HG03565 (cell line): Measurements from ENCODE around the gene ZFP1.
"Not testable (repeated sequence)": the region's sequence is repeated elsewhere in the genome, so short reads cannot be mapped to it uniquely, and the experiment has no call there.

ENCODE experiments used
- ATAC-seq: cut with Tn5 transposase; IDR thresholded peaks from one replicate; pipeline ENCODE4 v1.9.1; 2021; ENCODE audit warnings: mild to moderate bottlenecking, moderate library complexity; ENCODE audit not compliant: unreplicated experiment

Gene ZFP1

DNA sequence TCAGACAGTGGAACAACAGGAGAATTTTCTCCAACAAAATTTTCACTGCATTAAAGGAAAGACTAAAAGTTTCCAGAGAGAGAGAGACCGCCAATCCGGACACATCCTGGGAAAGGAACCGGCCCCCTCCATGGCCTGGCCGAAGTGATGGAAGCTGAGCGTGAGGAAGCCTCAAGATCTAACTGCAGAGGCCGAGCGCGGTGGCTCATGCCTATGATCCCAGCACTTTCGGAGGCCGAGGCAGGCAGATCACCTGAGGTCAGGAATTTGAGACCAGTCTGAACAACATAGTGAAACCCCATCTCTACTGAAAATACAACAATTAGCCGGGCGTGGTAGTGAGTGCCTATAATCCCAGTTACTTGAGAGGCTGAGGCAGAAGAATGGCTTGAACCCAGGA, 54.8 kb downstream of the ZFP1 start:
- no peak for ATAC-seq

DNA sequence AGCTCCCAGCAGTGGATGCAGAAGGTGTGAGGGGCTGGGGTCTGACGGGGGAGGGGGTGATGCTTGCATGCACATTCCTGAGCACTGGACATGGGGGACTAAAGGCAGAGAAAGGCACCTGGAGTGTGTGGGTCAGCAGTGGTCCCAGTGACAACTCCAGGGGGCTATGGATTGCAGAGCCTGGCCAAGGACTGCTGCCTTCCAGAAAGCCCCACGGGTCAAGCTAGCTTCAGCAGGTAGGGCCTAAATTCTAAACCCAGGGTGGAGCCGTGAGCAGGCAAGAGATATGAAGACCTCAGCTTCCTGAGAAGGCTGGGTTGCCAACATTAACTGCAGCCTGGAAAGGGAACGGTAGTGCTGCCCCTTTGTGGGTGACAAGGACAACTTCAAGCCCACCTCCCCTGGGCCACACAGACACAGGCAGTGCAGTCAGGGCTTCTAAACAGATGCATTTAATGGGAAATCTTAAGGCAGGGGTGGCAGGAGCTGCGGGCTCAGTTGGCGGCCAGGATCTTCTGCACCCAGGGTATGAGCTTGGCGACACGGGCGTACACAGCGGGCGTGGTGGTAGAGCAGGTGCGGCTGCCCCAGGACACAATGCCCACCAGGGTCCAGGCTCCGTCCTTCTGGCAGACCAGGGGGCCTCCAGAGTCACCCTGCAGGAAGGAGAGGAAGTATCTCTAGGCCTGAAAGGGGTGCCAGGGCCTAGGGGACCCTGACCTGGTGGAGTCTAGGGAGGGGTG, 55.5 kb downstream of the ZFP1 start:
- no peak for ATAC-seq

DNA sequence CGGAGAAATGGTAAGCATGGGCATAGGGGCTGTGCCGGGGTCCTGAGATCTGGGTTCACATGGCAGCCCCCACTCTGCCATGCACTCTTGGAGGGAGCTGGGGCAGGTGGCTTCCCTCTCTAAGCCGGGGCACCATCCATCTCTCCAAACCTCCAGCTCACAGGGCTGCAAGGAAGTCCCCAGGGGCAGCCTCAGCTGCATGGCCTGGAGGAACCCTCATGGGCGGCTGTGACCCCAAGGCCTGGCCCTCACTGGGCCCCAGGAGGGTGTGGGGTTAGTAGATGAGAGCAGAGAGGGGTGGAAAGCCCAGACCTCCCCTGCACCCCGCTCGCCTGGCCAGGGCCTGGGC, 56.1 kb downstream of the ZFP1 start:
- ATAC-seq, result no peak

DNA sequence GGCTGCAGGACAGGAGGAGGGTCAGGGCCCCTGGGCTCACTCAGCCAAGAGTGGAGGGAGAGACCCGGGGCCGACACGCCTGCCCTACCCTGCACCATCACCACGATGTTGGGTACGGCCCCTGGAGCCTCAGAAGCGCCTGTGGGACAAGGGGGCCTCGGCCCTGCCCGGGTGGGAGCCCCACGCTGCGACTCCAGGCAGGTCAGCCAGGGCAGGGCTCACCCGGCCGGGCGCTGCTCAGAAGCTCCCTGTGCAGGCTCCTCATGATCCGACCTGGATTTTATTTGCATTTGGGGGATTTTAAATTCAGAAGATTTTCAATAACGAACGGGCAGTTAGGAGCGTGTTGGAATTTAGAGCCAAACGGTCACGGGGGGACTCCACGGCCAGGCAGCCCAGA, 56.6 kb downstream of the ZFP1 start:
- not testable (repeated sequence) for ATAC-seq

DNA sequence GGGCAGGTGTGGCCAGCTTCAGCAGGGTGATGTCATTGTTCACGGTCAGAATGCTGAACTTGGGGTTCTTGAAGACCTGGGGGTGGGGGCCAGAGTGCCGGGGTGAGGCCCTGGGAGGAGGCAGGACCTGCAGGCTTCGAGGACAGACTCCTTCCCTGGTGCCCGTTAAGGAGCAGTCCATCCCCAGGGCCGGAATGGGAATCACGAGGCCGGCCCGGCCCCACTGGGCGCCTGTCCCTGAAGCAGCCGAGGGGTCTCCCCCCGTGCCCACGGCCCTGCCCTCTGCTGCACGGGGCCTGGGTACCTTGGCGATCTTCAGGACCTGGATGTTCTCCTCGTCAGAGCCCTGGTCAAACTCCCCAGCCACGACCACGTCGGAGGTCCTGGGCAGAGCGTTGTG, 57.1 kb downstream of the ZFP1 start:
- ATAC-seq, result not testable (repeated sequence)

DNA sequence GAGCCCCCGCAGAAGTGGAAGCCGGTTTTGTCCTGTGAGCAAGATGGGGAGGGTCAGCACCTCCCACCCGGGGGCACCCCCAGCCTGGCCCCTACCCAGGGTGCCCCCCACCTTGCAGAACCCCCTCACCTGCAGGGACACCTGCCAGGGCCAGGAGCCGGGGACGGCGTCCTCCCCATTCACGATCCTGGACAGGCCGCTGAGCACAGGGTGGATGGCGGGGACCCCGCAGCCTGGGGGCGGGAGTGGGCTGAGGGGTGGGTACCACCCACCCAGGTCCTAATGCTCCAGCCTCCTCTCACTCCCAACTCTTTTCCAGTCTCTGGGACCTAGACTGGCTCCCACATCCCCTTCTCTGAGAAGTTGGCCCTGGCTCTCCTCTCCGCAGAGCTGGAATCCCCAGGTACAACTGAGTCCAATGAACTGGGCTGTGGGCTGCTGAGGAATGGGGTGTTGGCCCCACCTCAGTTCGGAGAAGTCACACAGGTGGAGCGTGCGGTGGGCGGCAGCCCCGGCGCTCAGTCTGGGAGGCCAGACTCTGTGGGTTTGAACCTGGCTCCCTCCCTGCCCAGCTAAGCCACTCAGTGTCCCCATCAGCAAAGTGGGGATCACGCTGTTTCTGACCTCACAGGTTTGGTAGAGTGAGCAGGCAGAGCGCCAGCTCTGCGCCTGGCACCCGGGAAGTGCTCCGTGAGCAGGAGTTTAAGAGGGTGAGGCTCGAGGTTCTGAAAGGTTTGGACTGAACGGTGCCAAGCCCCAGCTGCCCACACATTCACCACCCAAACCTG, 57.8 kb downstream of the ZFP1 start:
- ATAC-seq, result not testable (repeated sequence)

DNA sequence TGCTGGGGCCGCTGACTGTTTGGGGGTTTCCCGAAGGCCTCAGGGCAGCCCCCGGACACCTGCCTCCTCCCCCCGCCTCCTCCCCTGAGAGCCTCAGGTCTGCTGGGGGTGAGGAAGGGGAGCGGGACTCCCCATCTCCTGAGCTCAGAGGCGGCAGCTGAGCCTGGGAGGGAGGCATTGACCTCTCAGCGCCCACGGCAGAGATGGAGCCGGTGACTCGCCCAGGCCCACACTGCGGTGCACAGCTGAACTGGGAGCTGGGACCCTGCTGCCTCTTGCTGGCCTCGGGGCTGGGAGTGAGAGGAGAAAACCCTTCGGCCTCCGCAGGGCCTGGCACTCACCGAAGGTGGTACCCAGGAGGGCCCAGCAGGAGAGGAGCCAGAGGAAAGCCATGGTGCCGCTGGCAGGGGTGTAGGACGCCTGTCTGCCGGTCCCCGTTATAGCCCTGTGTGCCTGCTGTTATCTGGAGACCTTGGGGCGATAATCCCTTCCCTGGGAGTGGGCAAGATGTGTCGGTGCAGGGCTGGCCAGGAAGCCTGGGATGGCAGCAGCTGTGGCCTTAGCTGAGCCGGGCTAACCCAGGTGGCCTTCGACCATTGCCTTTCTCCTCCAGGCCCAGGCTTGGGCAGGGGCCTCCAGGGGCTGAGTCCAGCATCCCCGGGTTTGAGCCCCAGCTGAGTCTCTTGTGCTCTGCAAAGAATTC, 58.6 kb downstream of the ZFP1 start, which contains the start of gene CTRB2:
CTRB2 (minus strand) TSS at position 413 of the 703 bp plus-strand sequence; CDS start at position 393, 20 bp downstream.
- no peak for ATAC-seq

DNA sequence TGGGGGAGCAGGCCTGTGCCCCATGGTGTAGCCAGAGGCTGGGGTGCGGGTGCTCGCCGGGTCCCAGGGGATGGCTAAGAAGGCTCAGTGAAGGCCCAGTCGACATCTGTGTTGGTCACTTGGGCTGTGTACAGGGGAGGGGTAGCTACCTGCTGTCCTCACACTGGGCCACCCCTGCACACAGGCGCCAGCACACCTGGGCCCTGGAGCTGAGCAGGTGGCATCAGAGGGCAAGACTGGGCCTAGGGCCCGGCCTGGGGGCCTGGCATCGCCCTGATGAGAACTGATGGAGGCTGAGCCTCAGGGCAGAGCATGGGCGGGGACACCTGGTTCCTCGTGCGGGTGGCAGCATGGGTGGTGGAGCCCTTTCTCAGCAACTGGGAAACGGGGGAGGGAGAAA, 59.5 kb downstream of the ZFP1 start:
- no peak for ATAC-seq

DNA sequence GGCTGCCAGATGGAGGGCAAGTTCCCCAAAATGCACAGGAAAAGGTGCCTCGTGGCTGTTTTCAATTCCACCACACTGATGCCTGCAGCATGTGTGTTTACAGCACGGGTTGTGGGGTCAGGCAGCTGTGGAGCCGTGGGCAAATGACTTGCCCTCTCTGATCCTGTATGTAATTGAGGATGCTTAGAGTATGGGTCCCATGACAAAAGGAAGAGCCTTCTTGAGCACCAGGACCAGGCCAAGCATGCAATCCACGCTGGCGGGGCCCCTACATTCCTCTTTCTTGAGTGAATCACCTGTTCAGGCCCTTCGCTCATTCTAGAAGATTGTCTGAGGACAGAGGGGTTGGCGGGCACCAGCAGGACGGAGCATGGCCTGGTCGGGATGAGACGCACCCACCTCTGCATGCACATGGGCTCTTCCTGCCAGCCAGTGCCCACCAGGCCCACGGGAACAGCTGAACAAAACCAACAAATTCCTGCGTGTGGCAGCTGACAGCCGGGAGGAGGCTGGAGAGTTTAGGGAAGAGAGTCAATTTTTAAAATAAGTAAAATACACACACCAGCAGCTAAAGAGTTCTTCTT, 60.0 kb downstream of the ZFP1 start:
- no peak for ATAC-seq

DNA sequence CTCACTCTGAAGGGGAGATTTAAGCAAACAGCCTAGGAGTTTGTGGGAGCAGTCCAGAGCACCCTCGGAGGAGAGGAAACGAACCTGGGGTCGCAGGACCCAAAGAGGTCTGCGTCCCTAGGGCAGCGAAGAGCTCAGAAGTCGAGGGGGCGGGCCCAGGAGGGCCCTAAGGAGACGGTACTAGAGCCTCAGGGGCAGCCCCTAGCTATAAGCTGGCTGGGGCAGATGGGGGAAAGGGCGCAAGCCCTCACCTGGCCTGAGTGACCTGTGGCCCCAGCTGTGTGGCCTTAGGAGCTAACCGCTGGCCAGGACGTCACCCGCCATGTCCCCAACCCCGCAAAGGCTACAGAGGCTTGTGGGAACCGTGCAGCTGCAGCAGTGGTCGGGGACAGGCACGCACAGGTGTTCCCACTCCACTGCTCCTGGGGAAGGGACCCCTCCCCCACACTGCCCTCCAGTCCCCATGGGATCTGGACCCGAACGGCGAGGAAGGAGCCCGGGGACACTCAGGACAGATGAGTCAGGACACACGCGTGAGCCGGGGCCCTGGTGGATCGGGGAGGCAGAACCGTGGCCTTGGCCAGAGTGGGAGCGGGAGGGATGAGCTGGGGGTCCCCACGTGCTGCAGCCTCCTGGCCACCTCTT, 60.7 kb downstream of the ZFP1 start:
- ATAC-seq, result no peak

DNA sequence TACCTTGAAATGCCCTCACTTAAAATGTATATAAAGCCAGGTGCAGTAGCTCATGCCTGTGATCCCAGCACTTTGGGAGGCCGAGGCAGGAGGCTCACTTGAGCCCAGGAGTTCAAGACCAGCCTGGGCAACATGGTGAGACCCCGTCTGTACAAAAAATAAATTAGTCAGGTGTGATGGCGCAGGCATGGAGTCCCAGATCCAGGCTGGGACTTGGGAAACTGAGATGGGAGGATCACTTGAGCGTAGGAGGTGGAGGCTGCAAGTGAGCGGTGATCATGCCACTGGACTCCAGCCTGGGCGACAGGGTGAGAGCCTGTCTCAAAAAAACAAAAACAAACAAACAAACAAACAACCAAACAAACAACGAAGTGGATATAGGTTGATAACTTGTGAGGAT, 61.2 kb downstream of the ZFP1 start:
- ATAC-seq, result not testable (repeated sequence)

DNA sequence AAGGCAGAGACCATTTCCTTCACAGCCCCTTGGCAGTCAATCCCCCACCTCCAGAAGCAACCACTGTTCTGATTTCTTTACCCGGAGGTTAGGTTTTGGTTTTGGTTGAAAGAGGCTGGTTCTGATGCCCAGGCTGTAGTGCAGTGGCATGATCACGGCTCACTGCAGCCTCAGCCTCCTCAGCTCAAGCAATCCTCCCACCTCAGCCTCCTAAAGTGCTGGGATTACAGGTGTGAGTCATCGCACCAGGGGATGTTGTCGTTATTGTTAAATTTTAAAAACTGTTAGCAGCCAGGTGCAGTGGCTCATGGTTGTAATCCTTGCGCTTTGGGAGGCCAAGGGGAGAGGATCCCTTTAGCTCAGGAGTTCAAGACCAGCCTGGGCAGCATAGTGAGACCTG, 61.6 kb downstream of the ZFP1 start:
- ATAC-seq, result no peak

DNA sequence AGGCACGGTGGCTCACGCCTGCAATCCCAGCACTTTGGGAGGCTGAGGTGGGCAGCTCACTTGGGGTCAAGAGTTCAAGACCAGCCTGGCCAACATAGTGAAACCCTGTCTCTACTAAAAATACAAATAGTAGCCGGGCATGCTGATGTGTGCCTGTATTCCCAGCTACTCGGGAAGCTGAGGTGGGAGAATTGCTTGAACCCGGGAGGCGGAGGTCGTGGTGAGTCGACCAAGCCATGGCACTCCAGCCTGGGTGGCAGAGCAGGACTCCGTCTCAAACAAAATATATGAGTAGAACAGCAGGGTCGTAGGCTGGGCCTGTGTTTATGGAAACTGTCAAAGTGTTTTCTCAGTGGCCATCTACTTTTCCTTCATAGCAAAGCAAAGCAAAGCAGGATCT, 63.0 kb downstream of the ZFP1 start:
- ATAC-seq, result not testable (repeated sequence)

DNA sequence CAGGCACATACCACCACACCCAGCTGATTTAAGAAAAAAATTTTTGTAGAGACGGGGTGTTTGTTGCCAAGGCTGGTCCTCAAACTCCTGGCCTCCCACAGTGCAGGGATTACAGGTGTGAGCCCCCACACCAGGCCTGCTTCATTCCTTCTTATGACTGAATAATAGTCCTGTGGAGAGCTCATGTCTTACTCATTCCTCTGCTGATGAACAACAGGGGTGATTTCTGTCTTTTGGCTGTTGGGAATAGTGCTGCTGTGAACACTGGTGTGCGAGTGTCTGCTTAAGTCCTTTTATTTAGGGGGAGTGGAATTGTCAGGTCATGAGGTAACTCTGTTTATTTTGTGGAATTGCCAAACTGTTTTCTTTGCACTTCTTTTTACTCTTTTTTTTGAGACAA, 67.8 kb downstream of the ZFP1 start:
- ATAC-seq, result no peak

DNA sequence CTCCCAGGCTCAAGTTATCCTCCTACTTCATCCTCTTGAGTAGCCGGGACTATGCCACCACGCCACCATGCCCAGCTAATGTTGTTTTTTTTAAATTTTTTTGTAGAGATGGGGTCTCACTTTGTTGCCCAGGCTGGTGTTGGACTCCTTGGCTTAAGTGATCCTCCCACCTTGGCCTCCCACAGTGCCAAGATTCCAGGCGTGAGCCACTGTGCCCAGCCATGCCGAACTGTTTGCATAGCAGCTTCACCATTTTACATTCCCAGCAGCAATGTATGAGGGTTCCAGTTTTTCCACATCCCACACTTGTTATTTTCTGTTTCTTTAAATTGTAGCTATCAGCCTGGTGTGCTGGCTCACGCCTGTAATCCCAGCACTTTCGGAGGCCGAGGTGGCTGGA, 68.3 kb downstream of the ZFP1 start:
- ATAC-seq, result no peak

DNA sequence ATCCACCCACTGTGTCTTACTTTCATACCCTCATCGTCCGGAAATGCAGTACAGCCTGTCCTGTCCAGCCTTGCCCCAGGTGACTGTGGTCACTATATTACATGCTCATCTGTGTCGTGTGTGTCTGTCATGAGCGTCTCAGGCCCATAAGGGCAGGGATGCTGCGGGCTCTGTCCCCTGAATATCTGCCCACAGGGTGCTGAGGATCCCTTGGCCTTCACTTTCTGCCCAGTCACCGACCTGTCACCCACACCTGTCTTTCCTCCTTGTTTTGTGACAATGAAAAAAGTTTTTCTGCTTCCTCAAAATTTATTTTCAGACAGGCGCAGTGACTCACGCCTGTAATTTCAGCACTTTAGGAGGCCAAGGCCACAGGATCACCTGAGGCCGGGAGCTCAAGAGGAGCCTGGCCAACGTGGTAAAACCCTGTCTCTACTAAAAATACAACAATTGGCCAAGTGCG, 69.1 kb downstream of the ZFP1 start:
- no peak for ATAC-seq

DNA sequence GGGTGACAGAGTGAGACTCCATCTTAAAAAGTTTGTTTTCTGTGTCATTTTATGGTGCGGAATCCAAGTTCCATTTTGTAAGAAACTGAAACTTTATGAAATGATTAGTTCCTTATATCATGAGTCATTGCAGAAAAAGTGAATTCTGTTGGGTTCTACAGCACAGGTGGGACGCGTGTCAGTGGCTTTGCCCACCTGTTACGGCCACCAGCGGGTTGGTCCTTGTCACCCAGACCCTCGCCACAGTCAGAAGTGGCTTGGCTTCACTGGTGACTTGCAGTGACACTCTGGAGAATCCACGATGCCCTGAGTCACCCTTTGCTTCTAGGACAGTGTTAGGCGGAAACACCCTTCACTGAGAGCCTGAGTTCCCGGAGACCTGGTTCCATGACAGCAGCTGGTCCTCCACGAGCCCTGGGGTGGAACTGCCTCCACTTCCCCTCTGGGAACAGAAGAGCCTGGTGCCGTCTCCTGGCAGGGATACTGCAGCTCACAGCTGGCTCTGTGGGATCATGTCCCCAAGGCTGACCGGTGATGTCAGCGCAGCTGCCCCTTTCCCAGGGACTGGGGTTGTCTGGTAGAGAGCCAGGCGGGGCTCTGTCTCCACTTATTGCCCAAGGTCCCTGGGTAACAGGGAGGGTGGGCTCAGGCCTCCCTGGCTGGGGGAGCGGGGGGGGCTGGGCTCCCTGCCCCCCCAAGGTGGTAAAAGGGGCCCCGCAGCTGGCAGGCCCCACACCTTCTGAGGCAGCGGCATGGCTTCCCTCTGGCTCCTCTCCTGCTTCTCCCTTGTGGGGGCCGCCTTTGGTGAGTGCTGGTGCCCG, 70.1 kb downstream of the ZFP1 start, which contains the start of gene CTRB1:
CTRB1 (plus strand) TSS at position 733 of the 821 bp plus-strand sequence; CDS start at position 753, 20 bp downstream.
- peak; percentile 70 for ATAC-seq

DNA sequence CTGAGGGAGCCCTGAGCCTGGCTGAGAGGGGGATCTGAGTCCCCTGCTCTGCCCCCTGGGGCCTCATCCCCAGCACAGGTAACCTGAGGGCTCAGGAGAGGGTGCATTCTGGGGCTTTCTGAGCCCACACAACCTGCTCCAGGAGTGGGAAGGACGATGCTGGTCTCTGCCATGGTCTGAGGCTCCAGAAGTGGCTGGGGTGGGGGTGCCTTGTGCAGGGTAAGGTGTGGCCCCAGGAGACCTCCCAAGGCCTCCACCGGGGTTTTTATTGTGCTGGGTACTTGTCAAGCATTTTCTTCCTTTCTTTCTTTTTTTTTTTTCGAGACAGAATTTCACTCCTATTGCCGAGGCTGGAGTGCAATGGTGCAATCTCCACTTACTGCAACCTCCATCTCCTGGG, 70.8 kb downstream of the ZFP1 start:
- no peak for ATAC-seq

DNA sequence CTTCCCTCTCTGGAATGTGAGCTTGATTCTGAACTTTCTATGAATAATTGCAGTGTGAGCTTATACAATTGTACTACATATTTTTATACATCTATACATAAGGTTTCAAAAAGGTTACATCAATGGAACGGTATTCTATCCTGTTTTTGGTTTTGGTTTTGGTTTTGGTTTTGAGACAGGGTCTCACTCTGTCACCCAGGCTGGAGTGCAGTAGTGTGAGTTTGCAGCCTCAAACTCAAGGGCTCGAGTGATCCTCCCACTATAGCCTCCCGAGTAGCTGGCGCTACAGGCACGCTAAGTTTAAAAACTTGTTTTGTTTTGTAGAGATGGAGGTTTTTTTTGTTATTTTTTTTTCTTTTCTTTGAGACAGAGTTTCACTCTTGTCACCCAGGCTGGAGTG, 71.5 kb downstream of the ZFP1 start:
- ATAC-seq, result no peak
